SK-N-SH (cell line): ENCODE measurements around the gene RP2.

Experiments used
- CTCF ChIP-seq: fragments of 200-600 bp; sonication (generic); IDR thresholded peaks from 2 replicates; pipeline ENCODE4 v1.6.1; 2017; ENCODE audit warnings: antibody characterized with exemption, mild to moderate bottlenecking, moderate library complexity
- IRF3 ChIP-seq: fragments of 150-350 bp; IDR thresholded peaks from 2 replicates; pipeline ENCODE4 v1.6.1; 2016; ENCODE audit warnings: mild to moderate bottlenecking, low read depth, low read length
- MAX ChIP-seq: IDR thresholded peaks from 2 replicates; pipeline ENCODE4 v1.4.0; 2012; ENCODE audit warnings: low read depth
- POLR2AphosphoS5 ChIP-seq: IDR thresholded peaks from 2 replicates; pipeline ENCODE4 v1.6.1; 2012; ENCODE audit warnings: low read depth, low read length
- RAD21 ChIP-seq: IDR thresholded peaks from 2 replicates; pipeline ENCODE4 v1.6.1; 2012; ENCODE audit warnings: mild to moderate bottlenecking, low read length
- SIN3A ChIP-seq: IDR thresholded peaks from 2 replicates; pipeline ENCODE4 v1.6.1; 2012; ENCODE audit warnings: low read depth, mild to moderate bottlenecking, low read length, moderate library complexity, borderline replicate concordance
- SMC3 ChIP-seq: IDR thresholded peaks from 2 replicates; pipeline ENCODE4 v1.6.1; 2012; ENCODE audit warnings: low read depth, low read length, improper control_type of control experiment
- TAF1 ChIP-seq: IDR thresholded peaks from 2 replicates; pipeline ENCODE4 v1.6.1; 2012; ENCODE audit warnings: low read depth, mild to moderate bottlenecking, low read length, moderate library complexity, borderline replicate concordance
- YY1 ChIP-seq: IDR thresholded peaks from 2 replicates; pipeline ENCODE4 v1.4.0; 2012; ENCODE audit warnings: low read depth, mild to moderate bottlenecking
- TF ChIP-seq, protein P1 (sequence below): IDR thresholded peaks from 2 replicates; pipeline ENCODE4 v1.6.1; 2012; ENCODE audit warnings: mild to moderate bottlenecking, low read depth, low read length, moderate library complexity

- TF ChIP-seq SMC3 (no peak), CTCF (no peak), YY1 (no peak), SIN3A (no peak), MAX (no peak), IRF3 (no peak), TAF1 (no peak), POLR2AphosphoS5 (no peak), RAD21 (no peak)
- TF ChIP-seq, protein P1, sequence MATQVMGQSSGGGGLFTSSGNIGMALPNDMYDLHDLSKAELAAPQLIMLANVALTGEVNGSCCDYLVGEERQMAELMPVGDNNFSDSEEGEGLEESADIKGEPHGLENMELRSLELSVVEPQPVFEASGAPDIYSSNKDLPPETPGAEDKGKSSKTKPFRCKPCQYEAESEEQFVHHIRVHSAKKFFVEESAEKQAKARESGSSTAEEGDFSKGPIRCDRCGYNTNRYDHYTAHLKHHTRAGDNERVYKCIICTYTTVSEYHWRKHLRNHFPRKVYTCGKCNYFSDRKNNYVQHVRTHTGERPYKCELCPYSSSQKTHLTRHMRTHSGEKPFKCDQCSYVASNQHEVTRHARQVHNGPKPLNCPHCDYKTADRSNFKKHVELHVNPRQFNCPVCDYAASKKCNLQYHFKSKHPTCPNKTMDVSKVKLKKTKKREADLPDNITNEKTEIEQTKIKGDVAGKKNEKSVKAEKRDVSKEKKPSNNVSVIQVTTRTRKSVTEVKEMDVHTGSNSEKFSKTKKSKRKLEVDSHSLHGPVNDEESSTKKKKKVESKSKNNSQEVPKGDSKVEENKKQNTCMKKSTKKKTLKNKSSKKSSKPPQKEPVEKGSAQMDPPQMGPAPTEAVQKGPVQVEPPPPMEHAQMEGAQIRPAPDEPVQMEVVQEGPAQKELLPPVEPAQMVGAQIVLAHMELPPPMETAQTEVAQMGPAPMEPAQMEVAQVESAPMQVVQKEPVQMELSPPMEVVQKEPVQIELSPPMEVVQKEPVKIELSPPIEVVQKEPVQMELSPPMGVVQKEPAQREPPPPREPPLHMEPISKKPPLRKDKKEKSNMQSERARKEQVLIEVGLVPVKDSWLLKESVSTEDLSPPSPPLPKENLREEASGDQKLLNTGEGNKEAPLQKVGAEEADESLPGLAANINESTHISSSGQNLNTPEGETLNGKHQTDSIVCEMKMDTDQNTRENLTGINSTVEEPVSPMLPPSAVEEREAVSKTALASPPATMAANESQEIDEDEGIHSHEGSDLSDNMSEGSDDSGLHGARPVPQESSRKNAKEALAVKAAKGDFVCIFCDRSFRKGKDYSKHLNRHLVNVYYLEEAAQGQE = no peak
These were observed 47.9 kb upstream of the RP2 start for GRCh38 chrX:46788902-46789301.
